HG02870 (cell line): ENCODE data around the gene ICAM4.

Experiments used
- ATAC-seq: cut with Tn5 transposase; IDR thresholded peaks from one replicate; pipeline ENCODE4 v1.9.1; 2021; ENCODE audit warnings: mild to moderate bottlenecking, moderate library complexity; ENCODE audit not compliant: unreplicated experiment

Gene ICAM4

GRCh38 chr19:10317045-10317856 lies 30.5 kb downstream of the ICAM4 start:
- ATAC-seq, result no peak

- no peak for ATAC-seq
Observed at GRCh38 chr19:10317857-10318462, 31.2 kb downstream of the ICAM4 start.

- ATAC-seq, result no peak
Observed at GRCh38 chr19:10318807-10319682, 32.3 kb downstream of the ICAM4 start.

GRCh38 chr19:10320602-10321416 lies 34.1 kb downstream of the ICAM4 start:
- no peak for ATAC-seq

GRCh38 chr19:10321417-10321797 lies 34.7 kb downstream of the ICAM4 start:
- ATAC-seq, result no peak

- no peak for ATAC-seq
Observed at GRCh38 chr19:10321874-10322835, 35.4 kb downstream of the ICAM4 start.

- ATAC-seq, result no peak
Observed at GRCh38 chr19:10325732-10326131, 39.0 kb downstream of the ICAM4 start.

GRCh38 chr19:10327793-10328192 lies 41.0 kb downstream of the ICAM4 start:
- no peak for ATAC-seq

GRCh38 chr19:10328558-10329429 lies 42.0 kb downstream of the ICAM4 start:
- ATAC-seq, result no peak

- no peak for ATAC-seq
Observed at GRCh38 chr19:10329555-10329954, 42.8 kb downstream of the ICAM4 start.

GRCh38 chr19:10332158-10332964 lies 45.6 kb downstream of the ICAM4 start:
- no peak for ATAC-seq

- ATAC-seq, result peak; percentile 80
Observed at GRCh38 chr19:10332965-10333757, 46.4 kb downstream of the ICAM4 start, which contains the start of gene RAVER1. TSS of gene RAVER1 (minus strand) at chr19:10333529. CDS start at chr19:10333507, 22 bp downstream.

- ATAC-seq, result no peak
Observed at GRCh38 chr19:10333758-10334587, 47.2 kb downstream of the ICAM4 start.

- no peak for ATAC-seq
Observed at GRCh38 chr19:10334588-10335351, 48.0 kb downstream of the ICAM4 start.

- ATAC-seq, result no peak
Observed at GRCh38 chr19:10335352-10335985, 48.7 kb downstream of the ICAM4 start.
